Gastrocnemius medialis (tissue), 4 donors: ENCODE data around the gene GPR62. TPM values are rescaled to one million over a fixed set of nuclear protein-coding genes. Genes with fewer than 3 reads are reported as not detected.

Experiments used
- ATAC-seq, 2 donors: fragments of 150-250 bp; one replicate each; pipeline ENCODE4 v1.9.1; 2016
- DNase-seq, 2 donors: peaks; one replicate each; pipeline ENCODE4 v3.0.0-alpha.2; 2019
- H3K27ac ChIP-seq, 4 donors: fragments of 200-600 bp; sonication (generic); 1 replicate in 1 of 4; 2 replicates in 3 of 4; pipeline ENCODE4 v1.5.1; 2016 to 2018; ENCODE audit warnings: mild to moderate bottlenecking in 2 of 4, moderate library complexity in 1 of 4
- H3K27me3 ChIP-seq, 3 donors: fragments of 200-600 bp; sonication (generic) in 2 of 3; 1 replicate in 1 of 3; 2 replicates in 2 of 3; pipeline versions ENCODE4 v1.5.1 to v1.6.0; 2016 to 2019; ENCODE audit warnings: mild to moderate bottlenecking in 1 of 3, moderate library complexity in 1 of 3
- H3K36me3 ChIP-seq, 2 donors: fragments of 200-600 bp; sonication (generic) in 1 of 2; one replicate each; pipeline ENCODE4 v1.5.1; 2017 to 2018
- H3K4me1 ChIP-seq, 2 donors: fragments of 200-600 bp; sonication (generic) in 1 of 2; one replicate each; pipeline ENCODE4 v1.5.1; 2016 to 2017; ENCODE audit warnings: mild to moderate bottlenecking in 2 of 2
- H3K4me3 ChIP-seq, 4 donors: fragments of 200-600 bp; sonication (generic) in 3 of 4; 1 replicate in 1 of 4; 2 replicates in 3 of 4; pipeline ENCODE4 v1.5.1; 2016 to 2019; ENCODE audit warnings: mild to moderate bottlenecking in 2 of 4
- H3K9me3 ChIP-seq, 3 donors: fragments of 200-600 bp; sonication (generic) in 2 of 3; 1 replicate in 1 of 3; 2 replicates in 2 of 3; pipeline ENCODE4 v1.5.1; 2016 to 2019
- CTCF ChIP-seq, 5 experiments: fragments of 450-650 bp in 3 of 5; fragments of 200-600 bp in 2 of 5; sonication (generic) in 2 of 5; IDR thresholded peaks in 4 of 5; conservative IDR thresholded peaks in 1 of 5; 1 replicate in 4 of 5; 2 replicates in 1 of 5; pipeline ENCODE4 v1.5.1; 2016 to 2019; ENCODE audit warnings: antibody characterized with exemption in 5 of 5, mild to moderate bottlenecking in 3 of 5, moderate library complexity in 3 of 5
- POLR2A ChIP-seq, 2 donors: fragments of 450-650 bp; IDR thresholded peaks; one replicate each; pipeline ENCODE4 v1.6.1; 2017; ENCODE audit warnings: antibody characterized with exemption in 2 of 2, mild to moderate bottlenecking in 2 of 2, moderate library complexity in 2 of 2
- in situ Hi-C, 4 donors: fragments of 200-750 bp; cut with MboI; loops; one replicate each; pipeline versions ENCODE4 v1.15.0 to v1.8.0; 2017; ENCODE audit warnings: low sequenced_read_pairs in 4 of 4
- intact Hi-C: fragments of 100-400 bp; cut with DNase I; formaldehyde crosslinking; loops from one replicate; pipeline ENCODE4 v1.15.1; 2023; ENCODE audit warnings: low total_unique reads
- total RNA-seq, 4 donors: library from RNA; depleted of rRNA; stranded (reverse); fragments of >200 nt; gene quantifications; one replicate each; pipeline versions ENCODE4 v1.1.0 to v1.2.3, GENCODE V29; 2016

GPR62 gene
- total RNA-seq, 4 donors from 2014 or later, result 0.18 to 2.5 (median 0.37) TPM

- no peak for TF ChIP-seq POLR2A (IDR thresholded peaks at IDR 0.05)
- no peak for TF ChIP-seq CTCF (IDR thresholded peaks at IDR 0.05 in 4 of 5, conservative IDR thresholded peaks at IDR 0.05 in 1 of 5)
- H3K9me3 ChIP-seq, result no peaks in the 10 kb centered on the region
- in situ Hi-C loops (no loop called here), intact Hi-C loops (no loop called here)
- H3K4me3 ChIP-seq, result no peak overlapping the region
- H3K27ac ChIP-seq, result no peak overlapping the region
- H3K36me3 ChIP-seq, result peaks cover 0 to 18% of the 10 kb centered on the region in 2 donors
- DNase-seq, result no peak
- no peak for ATAC-seq
- no peaks in the 10 kb centered on the region for H3K27me3 ChIP-seq
- H3K4me1 ChIP-seq, result peaks cover 10 to 18% of the 10 kb centered on the region in 2 donors
Observed at GRCh38 chr3:51954105-51954504, 1.1 kb upstream of the GPR62 start.

- DNase-seq (no peak), ATAC-seq (no peak)
- in situ Hi-C loops, result no loop called here
Observed at GRCh38 chr3:51954713-51955112, 468 bp upstream of the GPR62 start.

DNA sequence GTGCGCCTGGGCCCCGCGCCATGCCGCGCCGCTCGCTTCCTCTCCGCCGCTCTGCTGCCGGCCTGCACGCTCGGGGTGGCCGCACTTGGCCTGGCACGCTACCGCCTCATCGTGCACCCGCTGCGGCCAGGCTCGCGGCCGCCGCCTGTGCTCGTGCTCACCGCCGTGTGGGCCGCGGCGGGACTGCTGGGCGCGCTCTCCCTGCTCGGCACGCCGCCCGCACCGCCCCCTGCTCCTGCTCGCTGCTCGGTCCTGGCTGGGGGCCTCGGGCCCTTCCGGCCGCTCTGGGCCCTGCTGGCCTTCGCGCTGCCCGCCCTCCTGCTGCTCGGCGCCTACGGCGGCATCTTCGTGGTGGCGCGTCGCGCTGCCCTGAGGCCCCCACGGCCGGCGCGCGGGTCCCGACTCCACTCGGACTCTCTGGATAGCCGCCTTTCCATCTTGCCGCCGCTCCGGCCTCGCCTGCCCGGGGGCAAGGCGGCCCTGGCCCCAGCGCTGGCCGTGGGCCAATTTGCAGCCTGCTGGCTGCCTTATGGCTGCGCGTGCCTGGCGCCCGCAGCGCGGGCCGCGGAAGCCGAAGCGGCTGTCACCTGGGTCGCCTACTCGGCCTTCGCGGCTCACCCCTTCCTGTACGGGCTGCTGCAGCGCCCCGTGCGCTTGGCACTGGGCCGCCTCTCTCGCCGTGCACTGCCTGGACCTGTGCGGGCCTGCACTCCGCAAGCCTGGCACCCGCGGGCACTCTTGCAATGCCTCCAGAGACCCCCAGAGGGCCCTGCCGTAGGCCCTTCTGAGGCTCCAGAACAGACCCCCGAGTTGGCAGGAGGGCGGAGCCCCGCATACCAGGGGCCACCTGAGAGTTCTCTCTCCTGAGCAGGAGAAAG is 951 bp downstream of the GPR62 start:
- Histone ChIP-seq H3K27ac (peak overlapping the region; percentile 67 to 85 (median 84)), H3K4me1 (peaks cover 10 to 24% of the 10 kb centered on the region in 2 donors), H3K27me3 (no peaks in the 10 kb centered on the region), H3K36me3 (peaks cover 0 to 33% of the 10 kb centered on the region in 2 donors), H3K4me3 (peak overlapping the region; percentile 33 to 61 (median 48)), H3K9me3 (no peaks in the 10 kb centered on the region)
- peak; percentile 75 for ATAC-seq
- intact Hi-C loops (loop anchor here (1.0 kb wide), 1 partner anchor 14 kb away; the partner anchor contains the start of gene PARP3), in situ Hi-C loops (no loop called here)
- TF ChIP-seq CTCF (IDR thresholded peaks at IDR 0.05 in 4 of 5, conservative IDR thresholded peaks at IDR 0.05 in 1 of 5), result peak; percentile 43 to 74 (median 58)
- TF ChIP-seq POLR2A (IDR thresholded peaks at IDR 0.05), result no peak
- DNase-seq, result peak in 1 of 2 donors; percentile 73

More at GRCh38 chr3:51954713-51955112, 468 bp upstream of the GPR62 start:
- no peak for TF ChIP-seq CTCF (IDR thresholded peaks at IDR 0.05 in 4 of 5, conservative IDR thresholded peaks at IDR 0.05 in 1 of 5)
- TF ChIP-seq POLR2A (IDR thresholded peaks at IDR 0.05), result no peak
- intact Hi-C loops, result no loop called here
- Histone ChIP-seq H3K27me3 (no peaks in the 10 kb centered on the region), H3K9me3 (no peaks in the 10 kb centered on the region), H3K27ac (no peak overlapping the region), H3K36me3 (peaks cover 0 to 21% of the 10 kb centered on the region in 2 donors), H3K4me1 (peaks cover 10 to 18% of the 10 kb centered on the region in 2 donors), H3K4me3 (no peak overlapping the region)

DNA sequence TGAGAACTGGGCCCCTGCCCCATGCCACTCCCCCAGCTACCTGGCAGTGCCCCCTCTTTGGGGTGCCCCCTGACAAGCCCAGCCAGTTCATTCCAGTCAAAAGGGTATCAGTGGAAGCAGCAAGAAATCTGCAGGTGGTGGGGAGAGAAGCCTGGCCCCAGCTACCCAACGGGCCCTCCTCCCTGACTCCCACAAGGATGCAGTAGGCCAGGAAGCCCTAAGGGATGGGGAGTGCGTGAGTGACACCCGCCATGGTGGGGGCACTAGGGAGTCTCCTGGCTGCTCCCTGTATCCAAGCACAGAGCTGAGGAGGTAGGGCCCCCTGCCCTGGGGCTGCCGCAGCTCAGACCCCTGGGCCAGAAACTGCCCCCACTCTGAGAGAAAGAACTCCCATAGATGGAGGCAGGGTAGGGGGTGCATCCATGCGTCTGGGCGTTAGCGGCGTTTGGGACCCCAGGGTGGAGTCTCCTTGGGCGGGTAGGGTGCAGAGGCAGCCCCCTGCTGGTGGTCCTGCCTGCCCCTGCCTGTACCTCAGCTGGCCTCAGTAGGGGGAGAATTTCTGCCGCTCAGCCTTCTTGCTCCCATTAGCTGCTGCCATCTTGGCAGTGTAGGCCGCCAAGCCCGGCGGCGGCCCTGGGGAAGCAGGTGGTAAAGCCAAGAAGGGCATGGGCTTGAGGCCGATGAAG is 2.5 kb downstream of the GPR62 start:
- Histone ChIP-seq H3K4me3 (no peak overlapping the region), H3K4me1 (peaks cover 24 to 39% of the 10 kb centered on the region in 2 donors), H3K27ac (peak overlapping the region in 2 of 4 donors; percentile 82 to 85), H3K36me3 (peaks cover 0 to 33% of the 10 kb centered on the region in 2 donors), H3K27me3 (no peaks in the 10 kb centered on the region), H3K9me3 (no peaks in the 10 kb centered on the region)
- ATAC-seq (no peak), DNase-seq (no peak)
- in situ Hi-C loops (no loop called here), intact Hi-C loops (no loop called here)
- no peak for TF ChIP-seq CTCF (IDR thresholded peaks at IDR 0.05 in 4 of 5, conservative IDR thresholded peaks at IDR 0.05 in 1 of 5)
- no peak for TF ChIP-seq POLR2A (IDR thresholded peaks at IDR 0.05)
